Measurements from ENCODE around the gene SNAPIN. TPM values are rescaled to one million over a fixed set of nuclear protein-coding genes. Genes with fewer than 3 reads are reported as not detected.
"Not testable (repeated sequence)": the region's sequence is repeated elsewhere in the genome, so short reads cannot be mapped to it uniquely, and the experiment has no call there.

Gene SNAPIN
- total RNA-seq, 1 donor from 2014 or later = 31.1 TPM

DNA sequence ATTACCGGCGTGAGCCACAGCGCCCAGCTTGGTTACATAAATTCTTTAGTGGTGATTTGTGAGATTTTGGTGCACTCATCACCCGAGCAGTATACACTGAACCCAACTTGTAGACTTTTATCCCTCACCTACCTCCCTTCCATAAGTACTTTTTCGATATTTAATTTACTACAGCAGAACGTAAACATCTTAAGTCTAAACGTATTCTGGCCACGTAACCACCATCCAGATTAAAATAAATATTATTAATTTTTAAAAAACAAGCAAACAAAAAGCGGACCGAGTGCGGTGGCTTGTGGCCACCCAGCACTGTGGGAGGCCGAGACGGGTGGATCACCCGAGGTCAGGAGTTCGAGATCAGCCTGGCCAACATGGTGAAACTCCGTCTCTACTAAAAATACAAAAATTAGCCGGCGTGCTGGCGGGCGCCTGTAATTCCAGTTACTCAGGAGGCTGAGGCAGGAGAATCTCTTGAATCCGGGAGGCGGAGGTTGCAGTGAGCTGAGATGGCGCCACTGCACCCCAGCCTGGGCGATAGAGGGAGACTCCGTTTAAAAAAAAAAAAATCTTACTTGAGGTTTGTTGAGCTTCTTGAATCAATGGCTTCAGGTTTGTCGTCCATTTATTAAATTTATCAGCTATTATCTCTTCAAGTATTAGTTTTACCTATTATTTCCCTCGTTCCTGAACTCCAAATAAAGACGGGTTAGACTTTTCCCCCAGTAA lies 13.3 kb downstream of the SNAPIN start:
- not testable (repeated sequence) for H3K27me3 Mint-ChIP-seq (ENCODE audit: low read depth); H3K27ac Mint-ChIP-seq (ENCODE audit: unreplicated experiment); H3K4me3 Mint-ChIP-seq (ENCODE audit: unreplicated experiment); DNase-seq (ENCODE audit: low spot score); H3K9me3 Mint-ChIP-seq (ENCODE audit: low read depth)
- peaks cover 14% of the 10 kb centered on the region for H3K36me3 Mint-ChIP-seq (ENCODE audit: low read depth)
- H3K4me1 Mint-ChIP-seq (ENCODE audit: low read depth) = peaks cover 23% of the 10 kb centered on the region
- TF ChIP-seq, protein P1, sequence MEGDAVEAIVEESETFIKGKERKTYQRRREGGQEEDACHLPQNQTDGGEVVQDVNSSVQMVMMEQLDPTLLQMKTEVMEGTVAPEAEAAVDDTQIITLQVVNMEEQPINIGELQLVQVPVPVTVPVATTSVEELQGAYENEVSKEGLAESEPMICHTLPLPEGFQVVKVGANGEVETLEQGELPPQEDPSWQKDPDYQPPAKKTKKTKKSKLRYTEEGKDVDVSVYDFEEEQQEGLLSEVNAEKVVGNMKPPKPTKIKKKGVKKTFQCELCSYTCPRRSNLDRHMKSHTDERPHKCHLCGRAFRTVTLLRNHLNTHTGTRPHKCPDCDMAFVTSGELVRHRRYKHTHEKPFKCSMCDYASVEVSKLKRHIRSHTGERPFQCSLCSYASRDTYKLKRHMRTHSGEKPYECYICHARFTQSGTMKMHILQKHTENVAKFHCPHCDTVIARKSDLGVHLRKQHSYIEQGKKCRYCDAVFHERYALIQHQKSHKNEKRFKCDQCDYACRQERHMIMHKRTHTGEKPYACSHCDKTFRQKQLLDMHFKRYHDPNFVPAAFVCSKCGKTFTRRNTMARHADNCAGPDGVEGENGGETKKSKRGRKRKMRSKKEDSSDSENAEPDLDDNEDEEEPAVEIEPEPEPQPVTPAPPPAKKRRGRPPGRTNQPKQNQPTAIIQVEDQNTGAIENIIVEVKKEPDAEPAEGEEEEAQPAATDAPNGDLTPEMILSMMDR (IDR thresholded peaks at IDR 0.05) = peak; percentile 63

- Mint-ChIP-seq H3K27me3 (ENCODE audit: low read depth) (peaks cover 7% of the 10 kb centered on the region), H3K27ac (ENCODE audit: unreplicated experiment) (no peak overlapping the region), H3K36me3 (ENCODE audit: low read depth) (no peaks in the 10 kb centered on the region), H3K4me3 (ENCODE audit: unreplicated experiment) (no peak overlapping the region), H3K9me3 (ENCODE audit: low read depth) (no peaks in the 10 kb centered on the region), H3K4me1 (ENCODE audit: low read depth) (peaks cover 26% of the 10 kb centered on the region)
- TF ChIP-seq, protein P1 (IDR thresholded peaks at IDR 0.05) = no peak
- DNase-seq (ENCODE audit: low spot score) = no peak
These were observed 15.0 kb downstream of the SNAPIN start for GRCh38 chr1:153673511-153673910.

GRCh38 chr1:153677718-153678518 lies 19.4 kb downstream of the SNAPIN start:
- peak overlapping the region; percentile 72 for H3K4me3 Mint-ChIP-seq (ENCODE audit: unreplicated experiment)
- H3K4me1 Mint-ChIP-seq (ENCODE audit: low read depth) = peaks cover 18% of the 10 kb centered on the region
- H3K9me3 Mint-ChIP-seq (ENCODE audit: low read depth) = no peaks in the 10 kb centered on the region
- H3K27ac Mint-ChIP-seq (ENCODE audit: unreplicated experiment) = no peak overlapping the region
- H3K27me3 Mint-ChIP-seq (ENCODE audit: low read depth) = peaks cover 33% of the 10 kb centered on the region
- TF ChIP-seq, protein P1 (IDR thresholded peaks at IDR 0.05) = peak; percentile 94
- no peak for DNase-seq (ENCODE audit: low spot score)
- H3K36me3 Mint-ChIP-seq (ENCODE audit: low read depth) = no peaks in the 10 kb centered on the region

DNA sequence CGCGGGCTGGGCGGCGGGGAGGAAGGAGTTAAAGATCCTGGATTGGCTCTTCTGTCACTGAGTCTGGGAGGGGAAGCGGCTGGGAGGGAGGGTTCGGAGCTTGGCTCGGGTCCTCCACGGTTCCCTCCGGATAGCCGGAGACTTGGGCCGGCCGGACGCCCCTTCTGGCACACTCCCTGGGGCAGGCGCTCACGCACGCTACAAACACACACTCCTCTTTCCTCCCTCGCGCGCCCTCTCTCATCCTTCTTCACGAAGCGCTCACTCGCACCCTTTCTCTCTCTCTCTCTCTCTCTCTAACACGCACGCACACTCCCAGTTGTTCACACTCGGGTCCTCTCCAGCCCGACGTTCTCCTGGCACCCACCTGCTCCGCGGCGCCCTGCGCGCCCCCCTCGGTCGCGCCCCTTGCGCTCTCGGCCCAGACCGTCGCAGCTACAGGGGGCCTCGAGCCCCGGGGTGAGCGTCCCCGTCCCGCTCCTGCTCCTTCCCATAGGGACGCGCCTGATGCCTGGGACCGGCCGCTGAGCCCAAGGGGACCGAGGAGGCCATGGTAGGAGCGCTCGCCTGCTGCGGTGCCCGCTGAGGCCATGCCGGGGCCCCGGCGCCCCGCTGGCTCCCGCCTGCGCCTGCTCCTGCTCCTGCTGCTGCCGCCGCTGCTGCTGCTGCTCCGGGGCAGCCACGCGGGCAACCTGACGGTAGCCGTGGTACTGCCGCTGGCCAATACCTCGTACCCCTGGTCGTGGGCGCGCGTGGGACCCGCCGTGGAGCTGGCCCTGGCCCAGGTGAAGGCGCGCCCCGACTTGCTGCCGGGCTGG lies 20.2 kb downstream of the SNAPIN start, which contains the start of gene NPR1:
Gene NPR1 (plus strand): TSS at position 170 of the 818 bp plus-strand sequence. CDS start 421 bp downstream, at position 591.
- Mint-ChIP-seq H3K9me3 (ENCODE audit: low read depth) (no peaks in the 10 kb centered on the region), H3K27ac (ENCODE audit: unreplicated experiment) (no peak within 1 kb of the TSS), H3K4me3 (ENCODE audit: unreplicated experiment) (peak within 1 kb of the TSS; percentile 72), H3K27me3 (ENCODE audit: low read depth) (peaks cover 35% of the 10 kb centered on the region), H3K4me1 (ENCODE audit: low read depth) (peaks cover 18% of the 10 kb centered on the region), H3K36me3 (ENCODE audit: low read depth) (no peaks in the 10 kb centered on the region)
- TF ChIP-seq, protein P1 (IDR thresholded peaks at IDR 0.05) = no peak
- no peak for DNase-seq (ENCODE audit: low spot score)
